Small intestine (tissue), 7 donors: ENCODE results near the gene ZBED2. TPM values are rescaled to one million over a fixed set of nuclear protein-coding genes. Genes with fewer than 3 reads are reported as not detected.
"Not testable (repeated sequence)": the region's sequence is repeated elsewhere in the genome, so short reads cannot be mapped to it uniquely, and the experiment has no call there.

Source experiments
- DNase-seq, 2 donors: peaks; one replicate each; pipeline versions ENCODE4 v3.0.0 to v3.0.0-alpha.2; 2013
- FAIRE-seq: peaks from 2 replicates; lab custom pipeline; 2012; peaks lifted over from hg19 to GRCh38; lab: Jason Lieb, UNC
- H3K27ac ChIP-seq, 3 donors: one replicate each; pipeline ENCODE4 v1.5.1; 2013; ENCODE audit warnings: low read length in 2 of 3, mild to moderate bottlenecking in 2 of 3, control low read depth in 1 of 3, inconsistent platforms in 1 of 3, low read depth in 1 of 3, moderate library complexity in 1 of 3
- H3K27me3 ChIP-seq, 3 donors: one replicate each; pipeline ENCODE4 v1.6.1; 2013; ENCODE audit warnings: low read length in 3 of 3, inconsistent platforms in 1 of 3; ENCODE audit not compliant: control insufficient read depth in 3 of 3, insufficient read depth in 3 of 3
- H3K36me3 ChIP-seq, 3 donors: one replicate each; pipeline ENCODE4 v1.6.1; 2013; ENCODE audit warnings: low read length in 3 of 3, inconsistent platforms in 1 of 3, low read depth in 1 of 3, mild to moderate bottlenecking in 1 of 3, moderate library complexity in 1 of 3; ENCODE audit not compliant: control insufficient read depth in 3 of 3, insufficient read depth in 2 of 3
- H3K4me1 ChIP-seq, 3 donors: one replicate each; pipeline ENCODE4 v1.6.1; 2013; ENCODE audit warnings: low read length in 2 of 3, inconsistent platforms in 1 of 3, low read depth in 1 of 3, mild to moderate bottlenecking in 1 of 3, moderate library complexity in 1 of 3; ENCODE audit not compliant: control insufficient read depth in 3 of 3, insufficient read depth in 2 of 3
- H3K4me3 ChIP-seq, 3 donors: one replicate each; pipeline ENCODE4 v1.5.1; 2013; ENCODE audit warnings: low read length in 3 of 3, control low read depth in 1 of 3, inconsistent platforms in 1 of 3, low read depth in 1 of 3, mild to moderate bottlenecking in 1 of 3, moderate library complexity in 1 of 3
- H3K9me3 ChIP-seq, 2 donors: one replicate each; pipeline ENCODE4 v1.6.1; 2013; ENCODE audit warnings: low read depth in 1 of 2, low read length in 1 of 2; ENCODE audit not compliant: control insufficient read depth in 2 of 2, insufficient read depth in 1 of 2
- WGBS, 3 donors: extraction: QIAGEN DNeasy Blood & Tissue Kit; methylation state at CpG; one replicate each; pipeline ENCODE4 v1.1.7; 2013; 5-methylcytosine and 5-hydroxymethylcytosine counted together
- polyA plus RNA-seq, 4 donors: library from polyadenylated mRNA; stranded (reverse) in 3 of 4; unstranded in 1 of 4; fragments of 200-250 nt in 3 of 4; fragments of 120-200 nt in 1 of 4; gene quantifications; one replicate each; pipeline versions ENCODE4 v1.2.1 to v1.2.3, GENCODE V29; 2013
- donor health status: healthy with polysubstance abuse.
- donor health status: control.
- donor health status: control.
- donor health status: Bipolar disorder and iron deficiency.
- donor health status: healthy.

ZBED2 gene
- polyA plus RNA-seq, 4 donors, result 0.04 TPM; not detected in 2

DNA sequence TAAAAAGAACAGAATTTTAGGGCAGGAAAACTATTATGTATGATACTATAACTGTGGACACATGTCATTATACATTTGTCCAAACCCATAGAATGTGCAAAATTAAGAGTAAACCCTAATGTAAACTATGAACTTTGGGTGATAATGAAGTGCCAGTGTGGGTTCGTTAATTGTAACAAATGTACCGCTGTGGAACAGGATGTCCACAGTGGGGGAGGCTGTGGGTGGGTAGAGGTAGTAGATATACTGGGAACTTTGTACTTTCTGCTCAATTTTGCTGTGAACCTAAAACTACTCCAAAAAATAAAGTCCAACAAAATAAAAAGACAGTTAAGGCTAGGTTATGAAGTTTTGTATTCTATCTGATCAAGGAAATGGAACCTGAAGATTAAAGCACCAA lies 28.3 kb downstream of the ZBED2 start:
- no peak overlapping the region for H3K27ac ChIP-seq
- H3K4me1 ChIP-seq, result peaks cover 0 to 1% (median 0%) of the 10 kb centered on the region in 3 donors
- WGBS, 3 donors, result 48 to 72% (median 59%) methylated on average over 2 of the region's 2 CpGs
- no peak overlapping the region for H3K4me3 ChIP-seq
- H3K9me3 ChIP-seq, result no peaks in the 10 kb centered on the region
- FAIRE-seq (no peak), DNase-seq (peak in 1 of 2 donors; percentile 40)
- H3K27me3 ChIP-seq, result no peaks in the 10 kb centered on the region
- peaks cover 0 to 2% (median 0%) of the 10 kb centered on the region in 3 donors for H3K36me3 ChIP-seq

DNA sequence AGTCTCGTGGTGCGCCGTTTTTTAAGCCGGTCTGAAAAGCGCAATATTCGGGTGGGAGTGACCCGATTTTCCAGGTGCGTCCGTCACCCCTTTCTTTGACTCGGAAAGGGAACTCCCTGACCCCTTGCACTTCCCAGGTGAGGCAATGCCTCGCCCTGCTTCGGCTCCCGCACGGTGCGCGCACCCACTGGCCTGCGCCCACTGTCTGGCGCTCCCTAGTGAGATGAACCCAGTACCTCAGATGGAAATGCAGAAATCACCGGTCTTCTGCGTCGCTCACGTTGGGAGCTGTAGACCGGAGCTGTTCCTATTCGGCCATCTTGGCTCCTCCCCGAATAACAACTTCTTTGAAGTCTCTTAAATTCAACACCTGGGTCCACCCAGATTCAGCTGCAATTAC lies 33.2 kb downstream of the ZBED2 start:
- H3K36me3 ChIP-seq, H3K4me3 ChIP-seq, H3K9me3 ChIP-seq, H3K4me1 ChIP-seq, FAIRE-seq, DNase-seq, H3K27me3 ChIP-seq, H3K27ac ChIP-seq: not testable (repeated sequence)
- 92 to 97% (median 95%) methylated on average over 15 to 16 of the region's 25 CpGs for WGBS, 3 donors

DNA sequence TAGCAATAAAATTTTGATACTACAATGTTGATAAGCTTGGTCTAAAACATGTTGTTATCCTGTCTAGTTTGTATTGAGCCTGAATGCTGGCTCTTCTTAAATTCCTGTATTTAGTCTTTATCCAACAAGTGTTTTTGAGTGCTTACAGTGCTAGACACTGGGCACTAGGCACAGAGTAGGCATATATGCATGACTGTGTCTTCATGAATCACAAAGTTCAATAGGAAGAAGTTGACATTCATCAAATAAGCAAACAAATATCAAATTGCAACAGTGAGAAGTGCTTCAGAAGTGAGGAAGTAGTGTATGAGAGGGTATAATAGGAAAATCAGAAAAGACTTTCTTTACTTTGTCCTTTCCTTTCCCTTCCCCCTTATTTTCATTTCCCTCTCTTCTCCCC lies 46.4 kb downstream of the ZBED2 start:
- no peak overlapping the region for H3K27ac ChIP-seq
- FAIRE-seq, result no peak

DNA sequence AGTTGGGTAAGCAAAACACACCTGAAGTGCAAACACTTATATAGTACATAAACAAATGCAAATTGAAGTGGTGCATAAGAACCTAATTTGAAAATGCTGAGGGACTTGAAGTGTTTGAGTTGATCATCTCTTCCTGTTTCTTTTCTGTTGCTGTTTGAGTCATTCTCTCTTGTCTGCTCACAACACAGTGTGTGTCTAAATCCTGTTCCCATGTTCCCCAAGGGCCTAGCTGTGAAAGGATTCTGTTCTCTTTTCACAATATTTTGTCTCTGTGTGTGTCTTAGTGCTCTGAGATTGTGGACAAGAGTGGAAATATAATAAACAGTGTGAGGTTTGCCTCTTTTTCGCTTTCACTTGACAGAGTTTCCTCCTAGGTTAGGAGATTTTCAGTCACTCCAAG lies 47.1 kb downstream of the ZBED2 start:
- 64 to 84% (median 72%) methylated on average over 1 of the region's 1 CpG for WGBS, 3 donors
- peak overlapping the region in 1 of 3 donors; percentile 57 for H3K27ac ChIP-seq
- DNase-seq, result no peak
- no peaks in the 10 kb centered on the region for H3K36me3 ChIP-seq
- no peaks in the 10 kb centered on the region for H3K9me3 ChIP-seq
- no peaks in the 10 kb centered on the region for H3K4me1 ChIP-seq
- no peak for FAIRE-seq
- peak overlapping the region in 1 of 3 donors; percentile 23 for H3K4me3 ChIP-seq
- H3K27me3 ChIP-seq, result no peaks in the 10 kb centered on the region

More for the DNA sequence above, 46.4 kb downstream of the ZBED2 start:
- DNase-seq, result no peak
- Histone ChIP-seq H3K36me3 (no peaks in the 10 kb centered on the region), H3K9me3 (no peaks in the 10 kb centered on the region), H3K4me1 (no peaks in the 10 kb centered on the region), H3K4me3 (no peak overlapping the region), H3K27me3 (no peaks in the 10 kb centered on the region)

DNA sequence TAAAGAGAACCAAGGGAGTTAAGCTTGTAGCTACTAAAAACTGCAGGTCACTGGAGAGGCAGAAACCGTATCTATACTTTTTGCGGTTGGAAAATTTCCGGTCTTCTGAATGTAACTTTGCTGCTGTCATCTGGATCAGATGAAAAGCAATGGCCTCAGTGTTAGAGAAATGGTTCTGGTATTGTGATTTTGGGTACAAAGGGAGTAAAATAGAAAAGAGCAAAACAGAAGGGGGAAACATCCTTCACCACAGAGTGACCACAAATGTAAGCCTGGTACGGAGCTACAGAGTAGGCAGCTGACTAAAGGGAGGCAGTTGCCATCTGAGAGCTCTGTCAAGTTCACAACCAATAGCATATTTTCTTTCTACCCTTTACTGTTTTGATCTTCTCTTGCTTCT lies 47.5 kb downstream of the ZBED2 start:
- peak in 1 of 2 donors; percentile 31 for DNase-seq
- 61 to 82% (median 63%) methylated on average over 4 of the region's 4 CpGs for WGBS, 3 donors
- Histone ChIP-seq H3K27me3 (no peaks in the 10 kb centered on the region), H3K4me1 (no peaks in the 10 kb centered on the region), H3K4me3 (peak overlapping the region in 1 of 3 donors; percentile 23), H3K36me3 (no peaks in the 10 kb centered on the region), H3K27ac (peak overlapping the region in 1 of 3 donors; percentile 57), H3K9me3 (no peaks in the 10 kb centered on the region)
- no peak for FAIRE-seq

DNA sequence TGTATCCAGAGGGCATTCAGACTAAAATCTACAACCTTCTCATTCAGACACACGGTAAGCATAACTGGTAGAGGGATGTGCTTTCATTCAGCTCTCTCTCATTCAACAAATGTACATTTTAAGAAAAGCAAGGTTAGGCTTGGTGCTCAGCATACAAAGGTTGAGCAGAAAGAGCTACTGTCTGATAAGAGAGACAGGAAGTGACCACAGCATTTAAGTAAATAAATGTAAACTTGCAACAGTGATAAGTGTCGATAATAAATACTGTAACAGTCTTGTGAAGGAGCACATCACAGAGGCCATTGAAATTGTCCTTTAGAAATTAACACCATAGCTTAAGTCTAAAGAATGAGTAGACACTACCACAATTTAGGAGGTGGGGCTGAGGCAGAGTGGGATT lies 49.8 kb downstream of the ZBED2 start:
- H3K36me3 ChIP-seq, result no peaks in the 10 kb centered on the region
- H3K9me3 ChIP-seq, result no peaks in the 10 kb centered on the region
- H3K27me3 ChIP-seq, result no peaks in the 10 kb centered on the region
- H3K4me1 ChIP-seq, result peaks cover 0 to 4% (median 0%) of the 10 kb centered on the region in 3 donors
- FAIRE-seq (no peak), DNase-seq (peak in 1 of 2 donors; percentile 11)
- WGBS, 3 donors, result 40 to 59% (median 43%) methylated on average over 2 of the region's 2 CpGs
- peak overlapping the region in 1 of 3 donors; percentile 3 for H3K27ac ChIP-seq
- no peak overlapping the region for H3K4me3 ChIP-seq

Other genes with a start within 250 kb of the ZBED2 start
- gene CD96, start 53.1 kb downstream of the ZBED2 start, polyA plus RNA-seq, result 1 to 10 TPM; 1.3 to 3.8 (median 1.7) TPM
- gene PLCXD2, start 79.3 kb upstream of the ZBED2 start, polyA plus RNA-seq, result 1 to 10 TPM; 1.4 to 5.4 (median 2.6) TPM